Measurements from ENCODE around the gene LIN28A. TPM values are rescaled to one million over a fixed set of nuclear protein-coding genes. Genes with fewer than 3 reads are reported as not detected.

Gene LIN28A
- total RNA-seq, 6 experiments from 2014 or later: 0.09 TPM; not detected in 5

GRCh38 chr1:26419494-26419893, 8.9 kb downstream of the LIN28A start:
- Histone ChIP-seq H3K36me3 (no peaks in the 10 kb centered on the region), H3K4me1 (no peaks in the 10 kb centered on the region), H3K4me3 (no peak overlapping the region), H3K27me3 (no peaks in the 10 kb centered on the region), H3K27ac (no peak overlapping the region), H3K9me3 (no peaks in the 10 kb centered on the region)
- TF ChIP-seq POLR2A (IDR thresholded peaks at IDR 0.05) (no peak), CTCF (IDR thresholded peaks at IDR 0.05) (no peak)
- DNase-seq (no peak), ATAC-seq (no peak)
- intact Hi-C loops (cut with DNase I): no loop called here
- 79% methylated on average over 2 of the region's 2 CpGs for WGBS (ENCODE audit: insufficient coverage, low coverage, low lambda C conversion rate, missing lambda C conversion rate)

- WGBS (ENCODE audit: insufficient coverage, low coverage, low lambda C conversion rate, missing lambda C conversion rate): 93% methylated on average over 1 of the region's 2 CpGs
- H3K27me3 ChIP-seq: no peaks in the 10 kb centered on the region
- TF ChIP-seq POLR2A (IDR thresholded peaks at IDR 0.05) (no peak), CTCF (IDR thresholded peaks at IDR 0.05) (no peak)
- H3K4me1 ChIP-seq: peaks cover 0 to 21% (median 0%) of the 10 kb centered on the region in 4 donors
- no peaks in the 10 kb centered on the region for H3K36me3 ChIP-seq
- no peaks in the 10 kb centered on the region for H3K9me3 ChIP-seq
- ATAC-seq: no peak
- intact Hi-C loops (cut with DNase I): no loop called here
- H3K27ac ChIP-seq: no peak overlapping the region
- no peak for DNase-seq
- H3K4me3 ChIP-seq: no peak overlapping the region
These were observed 19.1 kb downstream of the LIN28A start for GRCh38 chr1:26429721-26430120.

GRCh38 chr1:26431979-26432695, 21.5 kb downstream of the LIN28A start, which contains the start of gene DHDDS:
DHDDS (plus strand) TSS chr1:26432321; CDS start chr1:26432946, 625 bp downstream.
- H3K36me3 ChIP-seq: peaks cover 0 to 7% (median 3%) of the 10 kb centered on the region in 4 donors
- peak within 1 kb of the TSS; percentile 60 to 75 (median 72) for H3K4me3 ChIP-seq
- intact Hi-C loops (cut with DNase I): no loop called here
- H3K27me3 ChIP-seq: no peaks in the 10 kb centered on the region
- peak; percentile 99 for ATAC-seq
- H3K9me3 ChIP-seq: no peaks in the 10 kb centered on the region
- DNase-seq: peak; percentile 98 to 99 (median 99)
- H3K4me1 ChIP-seq: peaks cover 0 to 21% (median 0%) of the 10 kb centered on the region in 4 donors
- 0% methylated on average over 23 of the region's 45 CpGs for WGBS (ENCODE audit: insufficient coverage, low coverage, low lambda C conversion rate, missing lambda C conversion rate)
- H3K27ac ChIP-seq: peak within 1 kb of the TSS; percentile 32 to 72 (median 53)
- TF ChIP-seq CTCF (IDR thresholded peaks at IDR 0.05) (no peak), POLR2A (IDR thresholded peaks at IDR 0.05) (peak; percentile 69)

- ATAC-seq (no peak), DNase-seq (no peak)
- peaks cover 0 to 14% (median 3%) of the 10 kb centered on the region in 4 donors for H3K36me3 ChIP-seq
- no peaks in the 10 kb centered on the region for H3K27me3 ChIP-seq
- H3K9me3 ChIP-seq: no peaks in the 10 kb centered on the region
- no peak for TF ChIP-seq POLR2A (IDR thresholded peaks at IDR 0.05)
- TF ChIP-seq CTCF (IDR thresholded peaks at IDR 0.05): no peak
- H3K4me3 ChIP-seq: peak overlapping the region; percentile 60 to 75 (median 72)
- peak overlapping the region; percentile 32 to 72 (median 53) for H3K27ac ChIP-seq
- 64% methylated on average over 3 of the region's 3 CpGs for WGBS (ENCODE audit: insufficient coverage, low coverage, low lambda C conversion rate, missing lambda C conversion rate)
- intact Hi-C loops (cut with DNase I): no loop called here
- H3K4me1 ChIP-seq: peaks cover 0 to 21% (median 0%) of the 10 kb centered on the region in 4 donors
These were observed 22.2 kb downstream of the LIN28A start for GRCh38 chr1:26432793-26433192.

Measured in right lobe of liver (tissue), 6 donors.